HCT116 (cell line): ENCODE measurements around the gene MTMR10. TPM values are rescaled to one million over a fixed set of nuclear protein-coding genes. Genes with fewer than 3 reads are reported as not detected.

ENCODE experiments used
- ATAC-seq: fragments of 200-7000 bp; cut with Tn5 transposase; 2 replicates; pipeline ENCODE4 v1.9.1; 2020; ENCODE audit warnings: mild to moderate bottlenecking, moderate library complexity
- BruUV-seq: library from RNA; stranded (reverse); fragments of 400-500 nt; replicated peaks from 2 replicates; lab custom pipeline; 2021; lab: Mats Ljungman, UMichigan
- CTCF ChIA-PET: fragments of 300-600 bp; sonication (Branson Sonifier 250); formaldehyde crosslinking; loops from one replicate; lab custom pipeline; 2021; ENCODE audit warnings: antibody characterized with exemption; lab: Charles Lee
- POLR2A ChIA-PET: fragments of 300-600, 350-600 bp; sonication (Branson Sonifier 250); formaldehyde crosslinking; loops from one replicate; lab custom pipeline; 2021; ENCODE audit warnings: antibody characterized with exemption; lab: Charles Lee
- RAD21 ChIA-PET, 2 experiments: fragments of 300-600 bp; sonication (Branson Sonifier 250); formaldehyde crosslinking; loops; one replicate each; lab custom pipeline; 2023; ENCODE audit warnings: low total read pairs in 2 of 2; ENCODE audit not compliant: uncharacterized antibody in 2 of 2, unreplicated experiment in 2 of 2, low non-redundant PET in 1 of 2; lab: Charles Lee
- DNase-seq: peaks from one replicate; pipeline ENCODE4 v3.0.0-alpha.2; 2010; ENCODE audit warnings: low read depth, low spot score
- H2AFZ ChIP-seq: fragments of 200-600 bp; shearing (Covaris generic), sonication (generic); 2 replicates; pipeline ENCODE4 v1.6.1; 2017; ENCODE audit warnings: low read depth, mixed run types, mixed read lengths, antibody characterized with exemption, low read length; ENCODE audit not compliant: poor library complexity, severe bottlenecking
- H3K27ac ChIP-seq: 2 replicates; pipeline ENCODE4 v1.5.1; 2012; ENCODE audit warnings: low read depth, low read length
- H3K27me3 ChIP-seq: fragments of 200-600 bp; sonication (generic); 2 replicates; pipeline ENCODE4 v1.6.1; 2016; ENCODE audit warnings: mixed run types, low read length, mixed read lengths; ENCODE audit not compliant: insufficient read depth
- H3K36me3 ChIP-seq, 2 experiments: fragments of 200-500 bp in 1 of 2; fragments of 200-600 bp in 1 of 2; sonication (Bioruptor generic) in 1 of 2; sonication (generic) in 1 of 2; 2 replicates each; pipeline versions ENCODE4 v1.5.1 to v1.6.1; 2014 to 2016; ENCODE audit warnings: low read length in 2 of 2, inconsistent platforms in 1 of 2, mixed read lengths in 1 of 2, mixed run types in 1 of 2; ENCODE audit not compliant: insufficient read depth in 2 of 2, control insufficient read depth in 1 of 2
- H3K4me1 ChIP-seq, 2 experiments: fragments of 200-600 bp in 1 of 2; sonication (generic) in 1 of 2; 2 replicates each; pipeline versions ENCODE4 v1.5.1 to v1.6.1; 2012 to 2017; ENCODE audit warnings: low read length in 2 of 2, inconsistent platforms in 1 of 2, mild to moderate bottlenecking in 1 of 2, mixed read lengths in 1 of 2, mixed run types in 1 of 2, moderate library complexity in 1 of 2; ENCODE audit not compliant: insufficient read depth in 2 of 2, control insufficient read depth in 1 of 2
- H3K4me2 ChIP-seq: fragments of 200-600 bp; sonication (generic); 2 replicates; pipeline ENCODE4 v1.6.1; 2017; ENCODE audit warnings: mixed run types, low read length, mixed read lengths
- H3K4me3 ChIP-seq, 2 experiments: fragments of 200-600 bp in 1 of 2; sonication (generic) in 1 of 2; replicated peaks in 1 of 2; 2 replicates each; pipeline ENCODE4 v1.5.1; 2011 to 2016; ENCODE audit warnings: low read length in 2 of 2, control low read depth in 1 of 2, low read depth in 1 of 2, mild to moderate bottlenecking in 1 of 2, mixed read lengths in 1 of 2, mixed run types in 1 of 2
- H3K79me2 ChIP-seq: fragments of 200-600 bp; sonication (generic); 2 replicates; pipeline ENCODE4 v1.6.1; 2017; ENCODE audit warnings: mild to moderate bottlenecking, mixed run types, low read length, moderate library complexity, mixed read lengths; ENCODE audit not compliant: insufficient read depth
- H3K9ac ChIP-seq: fragments of 200-600 bp; sonication (generic); 2 replicates; pipeline ENCODE4 v1.6.1; 2016; ENCODE audit warnings: low read length, mixed read lengths
- H3K9me2 ChIP-seq: fragments of 200-600 bp; sonication (generic), shearing (Covaris generic); 2 replicates; pipeline ENCODE4 v1.6.1; 2017; ENCODE audit warnings: mixed run types, mild to moderate bottlenecking, moderate library complexity; ENCODE audit not compliant: insufficient read depth
- H3K9me3 ChIP-seq, 2 experiments: fragments of 200-500 bp in 1 of 2; fragments of 200-600 bp in 1 of 2; sonication (Bioruptor generic) in 1 of 2; sonication (generic) in 1 of 2; 2 replicates each; pipeline ENCODE4 v1.6.1; 2014 to 2017; ENCODE audit warnings: low read length in 2 of 2, mixed read lengths in 2 of 2, inconsistent platforms in 1 of 2, low read depth in 1 of 2, mild to moderate bottlenecking in 1 of 2, mixed run types in 1 of 2, moderate library complexity in 1 of 2; ENCODE audit not compliant: control insufficient read depth in 1 of 2, insufficient read depth in 1 of 2
- H4K20me1 ChIP-seq: fragments of 200-600 bp; sonication (generic), shearing (Covaris generic); 2 replicates; pipeline ENCODE4 v1.6.1; 2017; ENCODE audit warnings: mixed run types, mild to moderate bottlenecking, moderate library complexity; ENCODE audit not compliant: insufficient read depth
- CBX3 ChIP-seq: IDR thresholded peaks from 2 replicates; pipeline ENCODE4 v1.6.1; 2012; ENCODE audit warnings: low read depth
- CTCF ChIP-seq, 3 experiments: fragments of 200-600 bp in 1 of 3; sonication (generic) in 1 of 3; IDR thresholded peaks in 2 of 3; conservative IDR thresholded peaks in 1 of 3; 2 replicates each; pipeline ENCODE4 v1.5.1; 2012 to 2017; ENCODE audit warnings: low read depth in 2 of 3, low read length in 2 of 3, antibody characterized with exemption in 1 of 3, borderline replicate concordance in 1 of 3, control low read depth in 1 of 3, mild to moderate bottlenecking in 1 of 3, mixed read lengths in 1 of 3, mixed run types in 1 of 3, moderate library complexity in 1 of 3; ENCODE audit not compliant: insufficient read depth in 1 of 3
- EGR1 ChIP-seq: IDR thresholded peaks from 2 replicates; pipeline ENCODE4 v1.6.1; 2012; ENCODE audit warnings: low read depth
- ELF1 ChIP-seq: IDR thresholded peaks from 2 replicates; pipeline ENCODE4 v1.6.1; 2012; ENCODE audit warnings: low read depth, borderline replicate concordance
- EZH2 ChIP-seq: fragments of 200-600 bp; sonication (generic); IDR thresholded peaks from 2 replicates; pipeline ENCODE4 v1.6.1; 2017; ENCODE audit warnings: antibody characterized with exemption, mixed run types
- EZH2phosphoT487 ChIP-seq: fragments of 200-600 bp; IDR thresholded peaks from 2 replicates; pipeline ENCODE4 v1.6.1; 2018; ENCODE audit warnings: antibody characterized with exemption, borderline replicate concordance
- FOSL1 ChIP-seq: IDR thresholded peaks from 2 replicates; pipeline ENCODE4 v1.6.1; 2012; ENCODE audit warnings: low read depth
- POLR2AphosphoS5 ChIP-seq: IDR thresholded peaks from 2 replicates; pipeline ENCODE4 v1.6.1; 2011; ENCODE audit warnings: mild to moderate bottlenecking, low read depth, low read length, moderate library complexity
- RAD21 ChIP-seq: IDR thresholded peaks from 2 replicates; pipeline ENCODE4 v1.6.1; 2012; ENCODE audit warnings: low read depth, mild to moderate bottlenecking
- REST ChIP-seq: IDR thresholded peaks from 2 replicates; pipeline ENCODE4 v1.6.1; 2012; ENCODE audit warnings: low read depth
- SP1 ChIP-seq: IDR thresholded peaks from 2 replicates; pipeline ENCODE4 v1.6.1; 2012; ENCODE audit warnings: low read depth
- SRF ChIP-seq: IDR thresholded peaks from 2 replicates; pipeline ENCODE4 v1.6.1; 2012; ENCODE audit warnings: low read depth
- TCF7L2 ChIP-seq: IDR thresholded peaks from 2 replicates; pipeline ENCODE4 v1.7.0; 2011; ENCODE audit warnings: borderline replicate concordance, inconsistent platforms; ENCODE audit not compliant: insufficient read depth, insufficient read length; ENCODE audit errors: extremely low read depth
- YY1 ChIP-seq: IDR thresholded peaks from 2 replicates; pipeline ENCODE4 v1.6.1; 2011; ENCODE audit warnings: low read length, low read depth, moderate library complexity, mild to moderate bottlenecking; ENCODE audit not compliant: insufficient replicate concordance; ENCODE audit errors: extremely low read depth
- ZBTB33 ChIP-seq: IDR thresholded peaks from 2 replicates; pipeline ENCODE4 v1.6.1; 2011; ENCODE audit warnings: mild to moderate bottlenecking, low read length, moderate library complexity; ENCODE audit not compliant: insufficient replicate concordance; ENCODE audit errors: extremely low read depth
- ZFX ChIP-seq: fragments of 450-650 bp; IDR thresholded peaks from 2 replicates; pipeline ENCODE4 v1.6.1; 2017
- intact Hi-C: fragments of 100-400 bp; cut with micrococcal nuclease; formaldehyde crosslinking; loops from 2 replicates; pipeline ENCODE4 v1.10.0; 2022
- total RNA-seq: library from RNA; stranded (reverse); gene quantifications from one replicate; pipeline ENCODE4 v1.2.1, GENCODE V29; 2021; ENCODE audit not compliant: unreplicated experiment

The MTMR10 gene
- total RNA-seq, 1 experiment from 2014 or later, result 13.4 TPM

- no peak for ATAC-seq
- TF ChIP-seq REST (no peak), TCF7L2 (no peak), FOSL1 (no peak), CBX3 (no peak), YY1 (no peak), EZH2phosphoT487 (no peak), ZBTB33 (no peak), RAD21 (no peak), EZH2 (no peak), SP1 (no peak), EGR1 (no peak), ZFX (no peak), POLR2AphosphoS5 (no peak), SRF (no peak), ELF1 (no peak), CTCF (IDR thresholded peaks at IDR 0.05 in 2 of 3, conservative IDR thresholded peaks at IDR 0.05 in 1 of 3; ENCODE audit: borderline replicate concordance in 1 of 3, insufficient read depth in 1 of 3, low read depth in 2 of 3, low read length in 2 of 3) (no peak)
- BruUV-seq, result no TSS peak
Observed at GRCh38 chr15:31013863-31014607, 22.6 kb upstream of the MTMR10 start.

More at GRCh38 chr15:31013863-31014607, 22.6 kb upstream of the MTMR10 start:
- ChIA-PET CTCF (no interaction called here), RAD21 (no interaction called here), POLR2A (no interaction called here)
- Histone ChIP-seq H3K36me3 (no peaks in the 10 kb centered on the region), H2AFZ (no peak overlapping the region), H3K4me1 (no peaks in the 10 kb centered on the region), H3K27ac (no peak overlapping the region), H3K27me3 (no peaks in the 10 kb centered on the region), H4K20me1 (no peaks in the 10 kb centered on the region), H3K9me3 (peaks cover 0 to 5% of the 10 kb centered on the region in 2 experiments; a peak in 2 of 4 replicates), H3K9ac (no peak overlapping the region), H3K4me3 (no peak overlapping the region), H3K4me2 (no peak overlapping the region), H3K9me2 (no peaks in the 10 kb centered on the region), H3K79me2 (no peaks in the 10 kb centered on the region)
- DNase-seq, result no peak
- intact Hi-C loops, result no loop called here
